Endometrial microvascular endothelial cells (primary cell): ENCODE measurements around the gene ZNF451. TPM values are rescaled to one million over a fixed set of nuclear protein-coding genes. Genes with fewer than 3 reads are reported as not detected.

ENCODE experiments used
- total RNA-seq: library from RNA; depleted of rRNA; stranded (reverse); fragments of >200 nt; gene quantifications from one replicate; pipeline ENCODE4 v1.2.3, GENCODE V29; 2015; ENCODE audit errors: inconsistent ontology term

ZNF451 gene
- total RNA-seq, 1 donor from 2014 or later = 32.0 TPM

Other genes with a start within 250 kb of the ZNF451 start
- gene BEND6, start 135.1 kb upstream of the ZNF451 start, total RNA-seq = 0.65 TPM
- 15.2 TPM for gene KIAA1586, start 43.5 kb upstream of the ZNF451 start, total RNA-seq
- 13.8 TPM for gene BAG2, start 82.1 kb downstream of the ZNF451 start, total RNA-seq
- 26.8 TPM for gene RAB23, start 132.1 kb downstream of the ZNF451 start, total RNA-seq
- gene PRIM2, start 227.4 kb downstream of the ZNF451 start, total RNA-seq = 25.2 TPM